Spleen (tissue), 7 donors: ENCODE results near the gene AXIN1.

ENCODE experiments used
- POLR2A ChIP-seq, 3 donors: fragments of 450-650 bp; IDR thresholded peaks; one replicate each; pipeline ENCODE4 v1.5.1; 2017; ENCODE audit warnings: antibody characterized with exemption in 3 of 3, mild to moderate bottlenecking in 1 of 3
- POLR2AphosphoS5 ChIP-seq, 3 donors: sonication (generic); formaldehyde crosslinking; IDR thresholded peaks; one replicate each; pipeline ENCODE4 v1.5.1; 2017; ENCODE audit warnings: antibody characterized with exemption in 3 of 3
- TF ChIP-seq, protein P1 (sequence below), 11 experiments: fragments of 200-600 bp in 7 of 11; fragments of 450-650 bp in 4 of 11; sonication (generic) in 4 of 11; IDR thresholded peaks in 8 of 11; conservative IDR thresholded peaks in 3 of 11; 1 replicate in 7 of 11; 2 replicates in 4 of 11; pipeline versions ENCODE4 v1.4.0 to v1.8.0; 2016 to 2021; ENCODE audit warnings: antibody characterized with exemption in 11 of 11, inconsistent platforms in 4 of 11, mild to moderate bottlenecking in 1 of 11
- donor health status: DM: no; HTN: no; CAD: no; lungs with moderate emphysema.
- donor health status: DM: no; HTN: no; CAD: no.
- donor health status: DM: no; HTN: no; CAD: no.

- TF ChIP-seq, protein P1, sequence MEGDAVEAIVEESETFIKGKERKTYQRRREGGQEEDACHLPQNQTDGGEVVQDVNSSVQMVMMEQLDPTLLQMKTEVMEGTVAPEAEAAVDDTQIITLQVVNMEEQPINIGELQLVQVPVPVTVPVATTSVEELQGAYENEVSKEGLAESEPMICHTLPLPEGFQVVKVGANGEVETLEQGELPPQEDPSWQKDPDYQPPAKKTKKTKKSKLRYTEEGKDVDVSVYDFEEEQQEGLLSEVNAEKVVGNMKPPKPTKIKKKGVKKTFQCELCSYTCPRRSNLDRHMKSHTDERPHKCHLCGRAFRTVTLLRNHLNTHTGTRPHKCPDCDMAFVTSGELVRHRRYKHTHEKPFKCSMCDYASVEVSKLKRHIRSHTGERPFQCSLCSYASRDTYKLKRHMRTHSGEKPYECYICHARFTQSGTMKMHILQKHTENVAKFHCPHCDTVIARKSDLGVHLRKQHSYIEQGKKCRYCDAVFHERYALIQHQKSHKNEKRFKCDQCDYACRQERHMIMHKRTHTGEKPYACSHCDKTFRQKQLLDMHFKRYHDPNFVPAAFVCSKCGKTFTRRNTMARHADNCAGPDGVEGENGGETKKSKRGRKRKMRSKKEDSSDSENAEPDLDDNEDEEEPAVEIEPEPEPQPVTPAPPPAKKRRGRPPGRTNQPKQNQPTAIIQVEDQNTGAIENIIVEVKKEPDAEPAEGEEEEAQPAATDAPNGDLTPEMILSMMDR (IDR thresholded peaks at IDR 0.05 in 8 of 11, conservative IDR thresholded peaks at IDR 0.05 in 3 of 11): no peak
- TF ChIP-seq POLR2A (IDR thresholded peaks at IDR 0.05) (no peak), POLR2AphosphoS5 (IDR thresholded peaks at IDR 0.05) (no peak)
Observed at GRCh38 chr16:280552-280951, 72.0 kb downstream of the AXIN1 start, which contains the start of gene ARHGDIG.
